WTC11 (cell line): ENCODE results near the gene VGF. TPM values are rescaled to one million over a fixed set of nuclear protein-coding genes. Genes with fewer than 3 reads are reported as not detected.

ENCODE experiments used
- ATAC-seq: fragments of 200-7000 bp; cut with Tn5 transposase; 2 replicates; pipeline ENCODE4 v1.10.0; 2021; ENCODE audit warnings: mild to moderate bottlenecking, moderate library complexity
- CTCF ChIA-PET: fragments of 300-600 bp; sonication (Branson Sonifier 250); formaldehyde crosslinking; loops from one replicate; lab custom pipeline; 2021; ENCODE audit warnings: antibody characterized with exemption; lab: Charles Lee
- POLR2A ChIA-PET: fragments of 350-600 bp; sonication (Branson Sonifier 250); formaldehyde crosslinking; loops from one replicate; lab custom pipeline; 2021; ENCODE audit warnings: antibody characterized with exemption; lab: Charles Lee
- DNase-seq: peaks from one replicate; pipeline ENCODE4 v3.0.0; 2021; ENCODE audit warnings: low spot score
- H3K27ac Mint-ChIP-seq: 2 replicates; pipeline ENCODE4 v1.8.0; 2021; ENCODE audit warnings: mixed read lengths
- H3K27me3 Mint-ChIP-seq: 2 replicates; pipeline ENCODE4 v1.8.0; 2021; ENCODE audit warnings: low read depth, mild to moderate bottlenecking, moderate library complexity, mixed read lengths
- H3K36me3 Mint-ChIP-seq: 2 replicates; pipeline ENCODE4 v1.8.0; 2021; ENCODE audit warnings: mixed read lengths
- H3K4me1 Mint-ChIP-seq: 2 replicates; pipeline ENCODE4 v1.8.0; 2022; ENCODE audit warnings: mixed read lengths
- H3K4me3 Mint-ChIP-seq: 2 replicates; pipeline ENCODE4 v1.8.0; 2021; ENCODE audit warnings: mild to moderate bottlenecking, moderate library complexity, mixed read lengths
- H3K9me3 Mint-ChIP-seq: 2 replicates; pipeline ENCODE4 v1.8.0; 2021; ENCODE audit warnings: mixed read lengths
- ATF1 ChIP-seq: sonication (generic); formaldehyde crosslinking; IDR thresholded peaks from 2 replicates; pipeline ENCODE4 v1.8.1; 2023; ENCODE audit warnings: mild to moderate bottlenecking, moderate library complexity, missing genetic modification reagents
- CDX4 ChIP-seq: fragments of 250-450 bp; sonication (Bioruptor Pico); IDR thresholded peaks from 2 replicates; pipeline ENCODE4 v1.9.0; 2021; ENCODE audit warnings: moderate library complexity, mild to moderate bottlenecking, inconsistent platforms, borderline replicate concordance
- CREB1 ChIP-seq: sonication (generic); formaldehyde crosslinking; IDR thresholded peaks from 2 replicates; pipeline ENCODE4 v1.8.0; 2023; ENCODE audit warnings: mild to moderate bottlenecking, missing genetic modification reagents
- CTCF ChIP-seq: fragments of 200-600 bp; IDR thresholded peaks from 2 replicates; pipeline ENCODE4 v1.8.0; 2022; ENCODE audit warnings: antibody characterized with exemption
- KAT7 ChIP-seq: sonication (generic); formaldehyde crosslinking; IDR thresholded peaks from 2 replicates; pipeline ENCODE4 v1.8.1; 2023; ENCODE audit warnings: missing genetic modification reagents, mild to moderate bottlenecking, borderline replicate concordance
- MXD4 ChIP-seq: fragments of 250-450 bp; sonication (Bioruptor Pico); IDR thresholded peaks from 2 replicates; pipeline ENCODE4 v1.8.0; 2021; ENCODE audit warnings: mild to moderate bottlenecking, moderate library complexity, borderline replicate concordance
- NR1H2 ChIP-seq: sonication (generic); formaldehyde crosslinking; IDR thresholded peaks from 2 replicates; pipeline ENCODE4 v1.9.0; 2021; ENCODE audit warnings: mild to moderate bottlenecking, moderate library complexity, missing genetic modification reagents
- RORB ChIP-seq: fragments of 250-450 bp; sonication (Bioruptor Pico); IDR thresholded peaks from 2 replicates; pipeline ENCODE4 v1.9.0; 2021; ENCODE audit warnings: mild to moderate bottlenecking
- SP1 ChIP-seq: sonication (generic); formaldehyde crosslinking; conservative IDR thresholded peaks from 2 replicates; pipeline ENCODE4 v1.8.1; 2022; ENCODE audit warnings: missing genetic modification reagents
- TEAD4 ChIP-seq: sonication (generic); formaldehyde crosslinking; IDR thresholded peaks from 2 replicates; pipeline ENCODE4 v1.8.0; 2022; ENCODE audit warnings: mild to moderate bottlenecking, missing genetic modification reagents
- ZNF138 ChIP-seq: sonication (generic); formaldehyde crosslinking; conservative IDR thresholded peaks from 2 replicates; pipeline ENCODE4 v1.8.1; 2022; ENCODE audit warnings: mild to moderate bottlenecking, moderate library complexity, missing genetic modification reagents
- ZNF281 ChIP-seq: sonication (generic); formaldehyde crosslinking; IDR thresholded peaks from 2 replicates; pipeline ENCODE4 v1.8.0; 2023; ENCODE audit warnings: mild to moderate bottlenecking, missing genetic modification reagents
- ZNF512 ChIP-seq: sonication (generic); formaldehyde crosslinking; IDR thresholded peaks from 2 replicates; pipeline ENCODE4 v1.8.1; 2022; ENCODE audit warnings: missing genetic modification reagents, borderline replicate concordance
- total RNA-seq: library from RNA; stranded (reverse); gene quantifications from 3 replicates; pipeline ENCODE4 v1.2.3, GENCODE V29; 2021
- TF ChIP-seq, protein P1 (sequence below): fragments of 250-450 bp; sonication (Bioruptor Pico); IDR thresholded peaks from 2 replicates; pipeline ENCODE4 v1.9.0; 2021; ENCODE audit warnings: mild to moderate bottlenecking
- TF ChIP-seq, protein P2 (sequence below): sonication (generic); formaldehyde crosslinking; IDR thresholded peaks from 2 replicates; pipeline ENCODE4 v1.8.1; 2023; ENCODE audit warnings: mild to moderate bottlenecking, missing genetic modification reagents, moderate library complexity
- TF ChIP-seq, protein P3 (sequence below): sonication (generic); formaldehyde crosslinking; IDR thresholded peaks from 2 replicates; pipeline ENCODE4 v1.8.0; 2022; ENCODE audit warnings: mild to moderate bottlenecking, missing genetic modification reagents
- TF ChIP-seq, protein P4 (sequence below): sonication (generic); formaldehyde crosslinking; IDR thresholded peaks from 2 replicates; pipeline ENCODE4 v1.8.0; 2022; ENCODE audit warnings: missing genetic modification reagents
- TF ChIP-seq, protein P5 (sequence below): sonication (generic); formaldehyde crosslinking; IDR thresholded peaks from 2 replicates; pipeline ENCODE4 v1.8.1; 2023; ENCODE audit warnings: mild to moderate bottlenecking, missing genetic modification reagents

Gene VGF
- total RNA-seq, 1 experiment from 2014 or later: 5.2 TPM

DNA sequence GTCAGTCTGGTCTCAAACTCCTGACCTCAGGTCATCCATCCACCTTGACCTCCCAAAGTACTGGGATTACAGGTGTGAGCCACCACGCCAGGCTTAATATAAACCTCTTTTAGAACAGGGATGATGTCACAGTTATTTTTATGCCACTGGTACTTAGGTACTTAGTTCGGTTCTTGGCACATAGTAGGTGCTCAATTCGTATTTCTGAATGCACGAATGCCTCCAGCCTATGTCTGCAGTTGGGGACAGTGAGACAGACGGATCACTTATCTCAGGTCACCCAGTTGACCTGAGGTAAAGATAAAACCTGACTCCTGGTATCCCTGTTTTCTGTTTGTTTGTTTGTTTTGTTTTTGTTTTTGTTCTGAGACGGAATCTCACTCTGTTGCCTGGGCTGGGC lies 20.8 kb upstream of the VGF start:
- ChIA-PET CTCF (interaction anchor here (0.6 to 0.7 kb wide), 2 partner anchors 97 to 114 kb away, joined by 3 read pairs; no protein-coding TSS in a partner anchor), POLR2A (no interaction called here)
- Mint-ChIP-seq H3K27ac (no peak overlapping the region), H3K4me3 (no peak overlapping the region), H3K36me3 (no peaks in the 10 kb centered on the region), H3K27me3 (peaks cover 16% of the 10 kb centered on the region)
- DNase-seq (no peak), ATAC-seq (no peak)
- TF ChIP-seq, protein P1, sequence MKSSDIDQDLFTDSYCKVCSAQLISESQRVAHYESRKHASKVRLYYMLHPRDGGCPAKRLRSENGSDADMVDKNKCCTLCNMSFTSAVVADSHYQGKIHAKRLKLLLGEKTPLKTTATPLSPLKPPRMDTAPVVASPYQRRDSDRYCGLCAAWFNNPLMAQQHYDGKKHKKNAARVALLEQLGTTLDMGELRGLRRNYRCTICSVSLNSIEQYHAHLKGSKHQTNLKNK: no peak
- TF ChIP-seq, protein P2, sequence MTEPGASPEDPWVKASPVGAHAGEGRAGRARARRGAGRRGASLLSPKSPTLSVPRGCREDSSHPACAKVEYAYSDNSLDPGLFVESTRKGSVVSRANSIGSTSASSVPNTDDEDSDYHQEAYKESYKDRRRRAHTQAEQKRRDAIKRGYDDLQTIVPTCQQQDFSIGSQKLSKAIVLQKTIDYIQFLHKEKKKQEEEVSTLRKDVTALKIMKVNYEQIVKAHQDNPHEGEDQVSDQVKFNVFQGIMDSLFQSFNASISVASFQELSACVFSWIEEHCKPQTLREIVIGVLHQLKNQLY (CRISPR knock-in tag): no peak
- TF ChIP-seq ZNF281 (CRISPR knock-in tag) (no peak), SP1 (CRISPR knock-in tag) (no peak)
- TF ChIP-seq, protein P3, sequence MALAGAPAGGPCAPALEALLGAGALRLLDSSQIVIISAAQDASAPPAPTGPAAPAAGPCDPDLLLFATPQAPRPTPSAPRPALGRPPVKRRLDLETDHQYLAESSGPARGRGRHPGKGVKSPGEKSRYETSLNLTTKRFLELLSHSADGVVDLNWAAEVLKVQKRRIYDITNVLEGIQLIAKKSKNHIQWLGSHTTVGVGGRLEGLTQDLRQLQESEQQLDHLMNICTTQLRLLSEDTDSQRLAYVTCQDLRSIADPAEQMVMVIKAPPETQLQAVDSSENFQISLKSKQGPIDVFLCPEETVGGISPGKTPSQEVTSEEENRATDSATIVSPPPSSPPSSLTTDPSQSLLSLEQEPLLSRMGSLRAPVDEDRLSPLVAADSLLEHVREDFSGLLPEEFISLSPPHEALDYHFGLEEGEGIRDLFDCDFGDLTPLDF (CRISPR knock-in tag): no peak
- TF ChIP-seq, all 79 proteins: peak for 0
- H3K4me1 Mint-ChIP-seq: peaks cover 7% of the 10 kb centered on the region
- H3K9me3 Mint-ChIP-seq: no peaks in the 10 kb centered on the region

DNA sequence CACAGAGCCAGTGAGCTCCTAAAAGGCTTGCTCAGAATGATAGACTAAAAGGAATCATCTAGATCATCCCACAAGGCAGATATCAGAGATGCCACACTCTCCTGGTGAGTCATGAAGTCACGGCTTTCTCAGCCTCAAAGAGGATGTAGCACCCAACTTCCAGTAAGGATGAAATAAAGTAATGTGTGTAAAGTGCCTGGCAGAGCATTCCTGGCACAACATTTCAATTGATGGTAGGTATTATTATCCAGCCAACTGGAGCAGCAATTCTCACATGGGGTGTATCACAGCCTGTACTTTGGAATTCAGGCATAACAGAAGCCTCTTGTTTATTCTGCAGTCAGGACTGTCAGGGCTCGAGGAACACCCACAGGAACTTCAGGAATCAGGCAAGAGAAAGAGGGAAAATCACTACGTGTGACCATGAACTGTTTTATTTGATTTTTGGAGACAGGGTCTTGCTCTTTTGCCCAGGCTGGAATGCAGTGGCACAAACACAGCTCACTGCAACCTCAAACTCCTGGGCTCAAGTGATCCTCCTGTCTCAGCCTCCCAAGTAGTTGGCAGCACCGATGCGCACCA lies 20.0 kb upstream of the VGF start:
- no peaks in the 10 kb centered on the region for H3K36me3 Mint-ChIP-seq
- no peak overlapping the region for H3K27ac Mint-ChIP-seq
- H3K4me3 Mint-ChIP-seq: no peak overlapping the region
- ATAC-seq (no peak), DNase-seq (no peak)
- H3K27me3 Mint-ChIP-seq: peaks cover 24% of the 10 kb centered on the region
- ChIA-PET CTCF (interaction anchor here (1.1 to 1.5 kb wide), 3 partner anchors 12 to 59 kb away, joined by 3 to 4 read pairs (median 3); no protein-coding TSS in a partner anchor), POLR2A (no interaction called here)
- peaks cover 12% of the 10 kb centered on the region for H3K4me1 Mint-ChIP-seq
- no peaks in the 10 kb centered on the region for H3K9me3 Mint-ChIP-seq
- no peak for TF ChIP-seq CDX4
- TF ChIP-seq RORB (CRISPR knock-in tag): no peak
- no peak for TF ChIP-seq CTCF
- TF ChIP-seq, protein P4, sequence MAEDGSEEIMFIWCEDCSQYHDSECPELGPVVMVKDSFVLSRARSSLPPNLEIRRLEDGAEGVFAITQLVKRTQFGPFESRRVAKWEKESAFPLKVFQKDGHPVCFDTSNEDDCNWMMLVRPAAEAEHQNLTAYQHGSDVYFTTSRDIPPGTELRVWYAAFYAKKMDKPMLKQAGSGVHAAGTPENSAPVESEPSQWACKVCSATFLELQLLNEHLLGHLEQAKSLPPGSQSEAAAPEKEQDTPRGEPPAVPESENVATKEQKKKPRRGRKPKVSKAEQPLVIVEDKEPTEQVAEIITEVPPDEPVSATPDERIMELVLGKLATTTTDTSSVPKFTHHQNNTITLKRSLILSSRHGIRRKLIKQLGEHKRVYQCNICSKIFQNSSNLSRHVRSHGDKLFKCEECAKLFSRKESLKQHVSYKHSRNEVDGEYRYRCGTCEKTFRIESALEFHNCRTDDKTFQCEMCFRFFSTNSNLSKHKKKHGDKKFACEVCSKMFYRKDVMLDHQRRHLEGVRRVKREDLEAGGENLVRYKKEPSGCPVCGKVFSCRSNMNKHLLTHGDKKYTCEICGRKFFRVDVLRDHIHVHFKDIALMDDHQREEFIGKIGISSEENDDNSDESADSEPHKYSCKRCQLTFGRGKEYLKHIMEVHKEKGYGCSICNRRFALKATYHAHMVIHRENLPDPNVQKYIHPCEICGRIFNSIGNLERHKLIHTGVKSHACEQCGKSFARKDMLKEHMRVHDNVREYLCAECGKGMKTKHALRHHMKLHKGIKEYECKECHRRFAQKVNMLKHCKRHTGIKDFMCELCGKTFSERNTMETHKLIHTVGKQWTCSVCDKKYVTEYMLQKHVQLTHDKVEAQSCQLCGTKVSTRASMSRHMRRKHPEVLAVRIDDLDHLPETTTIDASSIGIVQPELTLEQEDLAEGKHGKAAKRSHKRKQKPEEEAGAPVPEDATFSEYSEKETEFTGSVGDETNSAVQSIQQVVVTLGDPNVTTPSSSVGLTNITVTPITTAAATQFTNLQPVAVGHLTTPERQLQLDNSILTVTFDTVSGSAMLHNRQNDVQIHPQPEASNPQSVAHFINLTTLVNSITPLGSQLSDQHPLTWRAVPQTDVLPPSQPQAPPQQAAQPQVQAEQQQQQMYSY: no peak
- no peak for TF ChIP-seq TEAD4 (CRISPR knock-in tag)
- no peak for TF ChIP-seq NR1H2 (CRISPR knock-in tag)
- TF ChIP-seq MXD4: no peak
- TF ChIP-seq, protein P5, sequence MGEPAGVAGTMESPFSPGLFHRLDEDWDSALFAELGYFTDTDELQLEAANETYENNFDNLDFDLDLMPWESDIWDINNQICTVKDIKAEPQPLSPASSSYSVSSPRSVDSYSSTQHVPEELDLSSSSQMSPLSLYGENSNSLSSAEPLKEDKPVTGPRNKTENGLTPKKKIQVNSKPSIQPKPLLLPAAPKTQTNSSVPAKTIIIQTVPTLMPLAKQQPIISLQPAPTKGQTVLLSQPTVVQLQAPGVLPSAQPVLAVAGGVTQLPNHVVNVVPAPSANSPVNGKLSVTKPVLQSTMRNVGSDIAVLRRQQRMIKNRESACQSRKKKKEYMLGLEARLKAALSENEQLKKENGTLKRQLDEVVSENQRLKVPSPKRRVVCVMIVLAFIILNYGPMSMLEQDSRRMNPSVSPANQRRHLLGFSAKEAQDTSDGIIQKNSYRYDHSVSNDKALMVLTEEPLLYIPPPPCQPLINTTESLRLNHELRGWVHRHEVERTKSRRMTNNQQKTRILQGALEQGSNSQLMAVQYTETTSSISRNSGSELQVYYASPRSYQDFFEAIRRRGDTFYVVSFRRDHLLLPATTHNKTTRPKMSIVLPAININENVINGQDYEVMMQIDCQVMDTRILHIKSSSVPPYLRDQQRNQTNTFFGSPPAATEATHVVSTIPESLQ (CRISPR knock-in tag): no peak
- no peak for TF ChIP-seq ZNF138 (CRISPR knock-in tag)
- TF ChIP-seq CREB1: no peak
- no peak for TF ChIP-seq ZNF512 (CRISPR knock-in tag)
- TF ChIP-seq ATF1 (CRISPR knock-in tag): no peak
- TF ChIP-seq KAT7: no peak
